Endothelial cell of umbilical vein (primary cell): Measurements from ENCODE around the gene ATRNL1. TPM values are rescaled to one million over a fixed set of nuclear protein-coding genes. Genes with fewer than 3 reads are reported as not detected.

ENCODE experiments used
- BruUV-seq: library from RNA; stranded (reverse); fragments of 400-500 nt; replicated peaks from 2 replicates; lab custom pipeline; 2021; lab: Mats Ljungman, UMichigan
- CTCF ChIA-PET: fragments of 300-600, 350-600 bp; sonication (Branson Sonifier 250); formaldehyde crosslinking; loops from one replicate; lab custom pipeline; 2021; ENCODE audit warnings: antibody characterized with exemption, inconsistent platforms; lab: Charles Lee
- POLR2A ChIA-PET: fragments of 300-600, 350-600 bp; sonication (Branson Sonifier 250); formaldehyde crosslinking; loops from one replicate; lab custom pipeline; 2021; ENCODE audit warnings: antibody characterized with exemption, inconsistent platforms; lab: Charles Lee
- DNase-seq: peaks from one replicate; pipeline ENCODE4 v3.0.0-alpha.2; 2011; ENCODE audit warnings: low read depth, low spot score
- FAIRE-seq: peaks from 2 replicates; lab custom pipeline; 2011; peaks lifted over from hg19 to GRCh38; lab: Jason Lieb, UNC
- H2AFZ ChIP-seq: 2 replicates; pipeline ENCODE4 v1.6.0; 2012; ENCODE audit warnings: low read depth, low read length, control low read depth, inconsistent platforms
- H3K27ac ChIP-seq: 2 replicates; pipeline ENCODE4 v1.5.1; 2011; ENCODE audit warnings: low read depth, mild to moderate bottlenecking, control low read depth, low read length, moderate library complexity; ENCODE audit not compliant: insufficient read depth
- H3K27me3 ChIP-seq, 2 experiments: 2 replicates each; pipeline versions ENCODE4 v1.6.0 to v1.6.1; 2011; ENCODE audit warnings: low read length in 2 of 2, mixed read lengths in 1 of 2; ENCODE audit not compliant: control insufficient read depth in 2 of 2, insufficient read depth in 2 of 2
- H3K36me3 ChIP-seq, 2 experiments: 2 replicates in 1 of 2; 3 replicates in 1 of 2; pipeline ENCODE4 v1.5.1; 2011; ENCODE audit warnings: low read length in 2 of 2, mild to moderate bottlenecking in 1 of 2, moderate library complexity in 1 of 2; ENCODE audit not compliant: control insufficient read depth in 2 of 2, insufficient read depth in 2 of 2; ENCODE audit errors: extremely low read depth in 1 of 2
- H3K4me1 ChIP-seq: 3 replicates; pipeline ENCODE4 v1.5.1; 2011; ENCODE audit warnings: mild to moderate bottlenecking, low read length; ENCODE audit not compliant: control insufficient read depth, insufficient read depth; ENCODE audit errors: extremely low read depth
- H3K4me2 ChIP-seq: 2 replicates; pipeline ENCODE4 v1.6.1; 2011; ENCODE audit warnings: low read length, control low read depth, mixed read lengths; ENCODE audit not compliant: insufficient read depth
- H3K4me3 ChIP-seq, 3 experiments: fragments of 200-600 bp in 1 of 3; sonication (generic), shearing (Covaris generic) in 1 of 3; replicated peaks in 1 of 3; 2 replicates each; pipeline ENCODE4 v1.5.1; 2011 to 2016; ENCODE audit warnings: control low read depth in 3 of 3, low read length in 3 of 3, mild to moderate bottlenecking in 2 of 3, inconsistent platforms in 1 of 3, low read depth in 1 of 3, moderate library complexity in 1 of 3; ENCODE audit not compliant: insufficient read depth in 1 of 3
- H3K79me2 ChIP-seq: 2 replicates; pipeline ENCODE4 v1.6.0; 2012; ENCODE audit warnings: low read length, inconsistent platforms; ENCODE audit not compliant: control insufficient read depth, insufficient read depth
- H3K9ac ChIP-seq: replicated peaks from 2 replicates; pipeline ENCODE3; 2011; ENCODE audit warnings: low read length, control low read depth; ENCODE audit not compliant: insufficient read depth; ENCODE audit errors: extremely low read depth
- H3K9me1 ChIP-seq: replicated peaks from 3 replicates; pipeline ENCODE4 v1.6.0; 2011; ENCODE audit warnings: mild to moderate bottlenecking, low read length; ENCODE audit not compliant: control insufficient read depth, insufficient read depth; ENCODE audit errors: extremely low read depth
- H3K9me3 ChIP-seq: replicated peaks from 2 replicates; pipeline ENCODE4 v1.5.1; 2012; ENCODE audit warnings: low read length, inconsistent platforms; ENCODE audit not compliant: control insufficient read depth, insufficient read depth
- H4K20me1 ChIP-seq: replicated peaks from 2 replicates; pipeline ENCODE3; 2011; ENCODE audit warnings: mild to moderate bottlenecking, low read length; ENCODE audit not compliant: control insufficient read depth, insufficient read depth; ENCODE audit errors: extremely low read depth
- CTCF ChIP-seq, 2 donors: IDR thresholded peaks; 1 replicate in 1 of 2; 2 replicates in 1 of 2; pipeline ENCODE4 v1.5.1; 2011; ENCODE audit warnings: low read length in 2 of 2, mild to moderate bottlenecking in 2 of 2, moderate library complexity in 2 of 2, control low read depth in 1 of 2, inconsistent platforms in 1 of 2, low read depth in 1 of 2; ENCODE audit not compliant: insufficient read depth in 1 of 2; ENCODE audit errors: extremely low read depth in 1 of 2
- EZH2 ChIP-seq: IDR thresholded peaks from 2 replicates; pipeline ENCODE4 v1.6.1; 2012; ENCODE audit warnings: borderline replicate concordance, low read depth, mild to moderate bottlenecking, moderate library complexity, low read length, inconsistent platforms; ENCODE audit not compliant: severe bottlenecking
- FOS ChIP-seq: IDR thresholded peaks from 2 replicates; pipeline ENCODE4 v1.6.1; 2011; ENCODE audit warnings: mild to moderate bottlenecking, low read length, moderate library complexity, borderline replicate concordance; ENCODE audit not compliant: insufficient read depth
- GATA2 ChIP-seq: IDR thresholded peaks from 2 replicates; pipeline ENCODE4 v1.7.0; 2011; ENCODE audit warnings: low read depth, mild to moderate bottlenecking, moderate library complexity, mixed read lengths, low read length; ENCODE audit not compliant: insufficient read length, insufficient read depth
- JUN ChIP-seq: IDR thresholded peaks from 2 replicates; pipeline ENCODE4 v1.6.1; 2011; ENCODE audit warnings: borderline replicate concordance, low read depth; ENCODE audit not compliant: insufficient read length, insufficient read depth
- MAX ChIP-seq: IDR thresholded peaks from 2 replicates; pipeline ENCODE4 v1.6.1; 2011; ENCODE audit not compliant: insufficient read depth, insufficient read length
- MYC ChIP-seq: IDR thresholded peaks from one replicate; pipeline ENCODE4 v1.6.1; 2011; ENCODE audit warnings: mild to moderate bottlenecking, low read depth, low read length
- POLR2A ChIP-seq: IDR thresholded peaks from 2 replicates; pipeline ENCODE4 v1.6.1; 2012; ENCODE audit warnings: low read depth, mild to moderate bottlenecking, control low read depth, low read length
- POLR2AphosphoS5 ChIP-seq: IDR thresholded peaks from 2 replicates; pipeline ENCODE4 v1.6.1; 2012; ENCODE audit warnings: low read depth, mild to moderate bottlenecking, control low read depth, low read length, moderate library complexity; ENCODE audit not compliant: insufficient read depth
- dilution Hi-C: fragments of 300-500 bp; cut with MboI; formaldehyde crosslinking; loops from one replicate; pipeline ENCODE4 v1.15.0; 2019; ENCODE audit warnings: low sequenced_read_pairs; ENCODE audit not compliant: extremely low pct_ligation_motif_present
- intact Hi-C: fragments of 100-400 bp; cut with micrococcal nuclease; formaldehyde crosslinking; loops from one replicate; pipeline ENCODE4 v1.10.0; 2022
- polyA plus RNA-seq, 4 experiments: library from polyadenylated mRNA; depleted of rRNA in 3 of 4; stranded (reverse) in 3 of 4; unstranded in 1 of 4; fragments of >200 nt; gene quantifications; 2 replicates each; pipeline versions ENCODE4 v1.2.1 to v1.2.3, GENCODE V29; 2011 to 2012; ENCODE audit warnings: missing spikeins in 1 of 4
- total RNA-seq: library from RNA; stranded (reverse); gene quantifications from 2 replicates; pipeline ENCODE4 v1.2.3, GENCODE V29; 2021

Gene ATRNL1
- total and polyA plus RNA-seq, 2 donors (not counting 3 experiments of a cell fraction or from before 2014, with no cell fraction given), result not detected

GRCh38 chr10:115727129-115727528 lies 634.0 kb downstream of the ATRNL1 start:
- H3K79me2 ChIP-seq, result no peaks in the 10 kb centered on the region
- H3K27ac ChIP-seq, result no peak overlapping the region
- no peaks in the 10 kb centered on the region for H3K9me1 ChIP-seq
- no peak for TF ChIP-seq EZH2
- TF ChIP-seq CTCF (IDR thresholded peaks at IDR 0.05; ENCODE audit: extremely low read depth in 1 of 2, insufficient read depth in 1 of 2, low read depth in 1 of 2, low read length in 2 of 2), result no peak
- no peak for TF ChIP-seq POLR2A
- no peak for TF ChIP-seq MYC
- no peak for TF ChIP-seq FOS
- no peak for TF ChIP-seq GATA2
- no peak for TF ChIP-seq MAX
- no peak for TF ChIP-seq JUN
- no peak for TF ChIP-seq POLR2AphosphoS5
- POLR2A ChIA-PET, result no interaction called here
- no peaks in the 10 kb centered on the region for H3K36me3 ChIP-seq
- no peaks in the 10 kb centered on the region for H3K4me1 ChIP-seq
- dilution Hi-C loops (no loop called here), intact Hi-C loops (no loop called here)
- H3K27me3 ChIP-seq, result no peaks in the 10 kb centered on the region
- BruUV-seq, result no TSS peak
- no peak overlapping the region for H3K4me3 ChIP-seq
- DNase-seq (no peak), FAIRE-seq (no peak)
- H3K4me2 ChIP-seq, result no peak overlapping the region
- H3K9ac ChIP-seq, result no peak overlapping the region
- H4K20me1 ChIP-seq, result no peaks in the 10 kb centered on the region
- CTCF ChIA-PET, result no interaction called here
- no peaks in the 10 kb centered on the region for H3K9me3 ChIP-seq
- no peak overlapping the region for H2AFZ ChIP-seq
